HEK293 (cell line): ENCODE measurements around the gene DIRAS1.

Source experiments
- CTCF ChIA-PET: fragments of 350-600 bp; formaldehyde crosslinking; extraction: SDS; loops from one replicate; lab custom pipeline; 2021; ENCODE audit warnings: antibody characterized with exemption; lab: Yijun Ruan, JAX
- POLR2A ChIA-PET: fragments of 300-600 bp; formaldehyde crosslinking; extraction: SDS; loops from one replicate; lab custom pipeline; 2020; ENCODE audit warnings: antibody characterized with exemption, inconsistent platforms; lab: Yijun Ruan, JAX
- H3K27ac ChIP-seq: fragments of 200-500 bp; sonication (Bioruptor generic); 2 replicates; pipeline ENCODE4 v1.5.1; 2014; ENCODE audit warnings: low read depth, low read length, control low read depth, inconsistent platforms; ENCODE audit errors: extremely low read depth
- H3K36me3 ChIP-seq, 2 experiments: fragments of 200-500 bp in 1 of 2; sonication (Bioruptor generic) in 1 of 2; 1 replicate in 1 of 2; 2 replicates in 1 of 2; pipeline ENCODE4 v1.5.1; 2014 to 2017; ENCODE audit warnings: inconsistent platforms in 2 of 2, low read length in 2 of 2; ENCODE audit not compliant: control insufficient read depth in 2 of 2, insufficient read depth in 1 of 2
- H3K4me1 ChIP-seq: fragments of 200-500 bp; sonication (Bioruptor generic); 2 replicates; pipeline ENCODE4 v1.5.1; 2014; ENCODE audit warnings: mild to moderate bottlenecking, low read length, inconsistent platforms; ENCODE audit not compliant: control insufficient read depth, insufficient read depth
- H3K4me3 ChIP-seq: 2 replicates; pipeline ENCODE4 v1.5.1; 2011; ENCODE audit warnings: low read depth, mild to moderate bottlenecking, control low read depth, low read length, moderate library complexity
- H3K9me3 ChIP-seq: fragments of 200-500 bp; sonication (Bioruptor generic); 2 replicates; pipeline ENCODE4 v1.5.1; 2014; ENCODE audit warnings: low read depth, low read length, inconsistent platforms; ENCODE audit not compliant: control insufficient read depth, insufficient read depth
- GLI4 ChIP-seq: fragments of 450-650 bp; formaldehyde crosslinking; IDR thresholded peaks from 2 replicates; pipeline ENCODE4 v1.5.1; 2016; ENCODE audit warnings: missing biosample characterization, missing genetic modification characterization
- GLIS1 ChIP-seq: fragments of 450-650 bp; formaldehyde crosslinking; IDR thresholded peaks from 2 replicates; pipeline ENCODE4 v1.5.1; 2016; ENCODE audit warnings: missing biosample characterization, missing genetic modification characterization
- HOXA7 ChIP-seq: sonication (generic); formaldehyde crosslinking; IDR thresholded peaks from 2 replicates; pipeline ENCODE4 v1.8.1; 2022; ENCODE audit warnings: missing genetic modification reagents, borderline replicate concordance
- KLF16 ChIP-seq: fragments of 450-650 bp; formaldehyde crosslinking; IDR thresholded peaks from 2 replicates; pipeline ENCODE4 v1.5.1; 2017; ENCODE audit warnings: missing biosample characterization, missing genetic modification characterization
- PRDM10 ChIP-seq: fragments of 450-650 bp; formaldehyde crosslinking; IDR thresholded peaks from 2 replicates; pipeline ENCODE4 v1.5.1; 2016; ENCODE audit warnings: missing biosample characterization, missing genetic modification characterization
- REPIN1 ChIP-seq: fragments of 450-650 bp; formaldehyde crosslinking; IDR thresholded peaks from 2 replicates; pipeline ENCODE4 v1.5.1; 2017; ENCODE audit warnings: missing biosample characterization, missing genetic modification characterization, low read depth
- SP2 ChIP-seq: fragments of 450-650 bp; formaldehyde crosslinking; IDR thresholded peaks from 2 replicates; pipeline ENCODE4 v1.5.1; 2016; ENCODE audit warnings: missing biosample characterization, missing genetic modification characterization
- TSHZ1 ChIP-seq: fragments of 450-650 bp; formaldehyde crosslinking; IDR thresholded peaks from 2 replicates; pipeline ENCODE4 v1.5.1; 2016; ENCODE audit warnings: missing biosample characterization, missing genetic modification characterization, borderline replicate concordance
- WT1 ChIP-seq: fragments of 450-650 bp; formaldehyde crosslinking; IDR thresholded peaks from 2 replicates; pipeline ENCODE4 v1.5.1; 2016; ENCODE audit warnings: missing biosample characterization, missing genetic modification characterization
- ZBTB21 ChIP-seq: fragments of 450-650 bp; formaldehyde crosslinking; IDR thresholded peaks from 2 replicates; pipeline ENCODE4 v1.5.1; 2017; ENCODE audit warnings: missing biosample characterization, missing genetic modification characterization
- ZNF211 ChIP-seq: fragments of 450-650 bp; formaldehyde crosslinking; IDR thresholded peaks from 2 replicates; pipeline ENCODE4 v1.5.1; 2016; ENCODE audit warnings: low read depth, missing biosample characterization, missing genetic modification characterization
- ZNF239 ChIP-seq: fragments of 450-650 bp; formaldehyde crosslinking; IDR thresholded peaks from 2 replicates; pipeline ENCODE4 v1.5.1; 2016; ENCODE audit warnings: missing biosample characterization, missing genetic modification characterization
- ZNF37A ChIP-seq: fragments of 450-650 bp; IDR thresholded peaks from 2 replicates; pipeline ENCODE4 v1.5.1; 2018; ENCODE audit warnings: missing biosample characterization, missing genetic modification characterization
- ZNF391 ChIP-seq: fragments of 450-650 bp; formaldehyde crosslinking; IDR thresholded peaks from 2 replicates; pipeline ENCODE4 v1.5.1; 2016; ENCODE audit warnings: low read depth, missing biosample characterization, missing genetic modification characterization, borderline replicate concordance
- ZNF404 ChIP-seq: fragments of 450-650 bp; formaldehyde crosslinking; IDR thresholded peaks from 2 replicates; pipeline ENCODE4 v1.5.1; 2017; ENCODE audit warnings: missing biosample characterization, missing genetic modification characterization
- ZNF433 ChIP-seq: fragments of 450-650 bp; formaldehyde crosslinking; IDR thresholded peaks from 2 replicates; pipeline ENCODE4 v1.5.1; 2016; ENCODE audit warnings: missing biosample characterization, missing genetic modification characterization, low read depth
- ZNF513 ChIP-seq: fragments of 450-650 bp; IDR thresholded peaks from 2 replicates; pipeline ENCODE4 v1.5.1; 2018; ENCODE audit warnings: missing biosample characterization, missing genetic modification characterization
- ZNF549 ChIP-seq: fragments of 450-650 bp; IDR thresholded peaks from 2 replicates; pipeline ENCODE4 v1.5.1; 2018; ENCODE audit warnings: missing biosample characterization, missing genetic modification characterization, mild to moderate bottlenecking, inconsistent platforms, moderate library complexity
- ZNF561 ChIP-seq: fragments of 450-650 bp; IDR thresholded peaks from 2 replicates; pipeline ENCODE4 v1.5.1; 2018; ENCODE audit warnings: missing biosample characterization, missing genetic modification characterization, borderline replicate concordance
- ZNF580 ChIP-seq: fragments of 450-650 bp; formaldehyde crosslinking; IDR thresholded peaks from 2 replicates; pipeline ENCODE4 v1.5.1; 2016; ENCODE audit warnings: missing biosample characterization, missing genetic modification characterization
- ZNF596 ChIP-seq: fragments of 450-650 bp; IDR thresholded peaks from 2 replicates; pipeline ENCODE4 v1.5.0; 2018; ENCODE audit warnings: missing biosample characterization, mild to moderate bottlenecking, missing genetic modification characterization, moderate library complexity
- ZNF660 ChIP-seq: fragments of 450-650 bp; IDR thresholded peaks from 2 replicates; pipeline ENCODE4 v1.5.1; 2018; ENCODE audit warnings: missing biosample characterization, mild to moderate bottlenecking, missing genetic modification characterization
- ZNF792 ChIP-seq: fragments of 450-650 bp; formaldehyde crosslinking; IDR thresholded peaks from 2 replicates; pipeline ENCODE4 v1.5.1; 2016; ENCODE audit warnings: missing biosample characterization, missing genetic modification characterization
- TF ChIP-seq, protein P1 (sequence below): fragments of 450-650 bp; formaldehyde crosslinking; IDR thresholded peaks from 2 replicates; pipeline ENCODE4 v1.5.0; 2017; ENCODE audit warnings: missing biosample characterization, missing genetic modification characterization, borderline replicate concordance
- TF ChIP-seq, protein P2 (sequence below): fragments of 450-650 bp; formaldehyde crosslinking; IDR thresholded peaks from 2 replicates; pipeline ENCODE4 v1.5.1; 2016; ENCODE audit warnings: missing biosample characterization, missing genetic modification characterization

The DIRAS1 gene

DNA sequence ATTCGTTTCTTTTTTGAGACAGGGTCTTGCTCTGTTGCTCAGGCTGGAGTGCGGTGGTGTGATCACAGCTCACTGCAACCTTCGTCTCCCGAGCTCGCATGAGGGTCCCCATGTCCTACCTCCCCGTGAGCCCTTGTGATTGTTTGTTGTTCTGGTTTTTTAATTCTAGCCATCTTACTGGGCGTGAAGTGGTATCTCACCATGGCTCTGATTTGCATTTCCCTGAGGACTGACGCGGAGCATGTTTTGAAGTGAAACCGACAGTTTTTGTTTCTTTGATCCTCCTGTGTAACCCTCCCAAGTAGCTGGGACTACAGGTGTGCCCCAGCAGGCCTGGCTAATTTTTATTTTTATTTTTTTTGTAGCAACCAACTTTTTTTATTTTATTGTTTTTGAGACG lies 40.4 kb downstream of the DIRAS1 start (continued):
- TF ChIP-seq ZNF391 (tag by site-specific recombination): no peak
- TF ChIP-seq HOXA7: no peak
- no peak for TF ChIP-seq ZNF513
- no peak for TF ChIP-seq ZNF660
- no peak for TF ChIP-seq WT1
- no peak for TF ChIP-seq PRDM10 (tag by site-specific recombination)
- TF ChIP-seq SP2 (tag by site-specific recombination): no peak
- TF ChIP-seq, protein P1, sequence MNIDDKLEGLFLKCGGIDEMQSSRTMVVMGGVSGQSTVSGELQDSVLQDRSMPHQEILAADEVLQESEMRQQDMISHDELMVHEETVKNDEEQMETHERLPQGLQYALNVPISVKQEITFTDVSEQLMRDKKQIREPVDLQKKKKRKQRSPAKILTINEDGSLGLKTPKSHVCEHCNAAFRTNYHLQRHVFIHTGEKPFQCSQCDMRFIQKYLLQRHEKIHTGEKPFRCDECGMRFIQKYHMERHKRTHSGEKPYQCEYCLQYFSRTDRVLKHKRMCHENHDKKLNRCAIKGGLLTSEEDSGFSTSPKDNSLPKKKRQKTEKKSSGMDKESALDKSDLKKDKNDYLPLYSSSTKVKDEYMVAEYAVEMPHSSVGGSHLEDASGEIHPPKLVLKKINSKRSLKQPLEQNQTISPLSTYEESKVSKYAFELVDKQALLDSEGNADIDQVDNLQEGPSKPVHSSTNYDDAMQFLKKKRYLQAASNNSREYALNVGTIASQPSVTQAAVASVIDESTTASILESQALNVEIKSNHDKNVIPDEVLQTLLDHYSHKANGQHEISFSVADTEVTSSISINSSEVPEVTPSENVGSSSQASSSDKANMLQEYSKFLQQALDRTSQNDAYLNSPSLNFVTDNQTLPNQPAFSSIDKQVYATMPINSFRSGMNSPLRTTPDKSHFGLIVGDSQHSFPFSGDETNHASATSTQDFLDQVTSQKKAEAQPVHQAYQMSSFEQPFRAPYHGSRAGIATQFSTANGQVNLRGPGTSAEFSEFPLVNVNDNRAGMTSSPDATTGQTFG (tag by site-specific recombination): no peak

- H3K4me3 ChIP-seq: no peak overlapping the region
- POLR2A ChIA-PET: no interaction called here
- CTCF ChIA-PET: no interaction called here
- no peak overlapping the region for H3K27ac ChIP-seq
- H3K9me3 ChIP-seq: no peaks in the 10 kb centered on the region
- no peaks in the 10 kb centered on the region for H3K4me1 ChIP-seq
- H3K36me3 ChIP-seq: no peaks in the 10 kb centered on the region
- TF ChIP-seq ZNF239 (tag by site-specific recombination) (no peak), ZNF433 (no peak), ZNF37A (tag by site-specific recombination) (no peak), GLI4 (tag by site-specific recombination) (no peak), ZNF580 (tag by site-specific recombination) (no peak), ZNF211 (tag by site-specific recombination) (no peak), ZNF596 (no peak), ZNF792 (no peak), REPIN1 (no peak), GLIS1 (no peak), ZNF660 (no peak), ZNF404 (no peak), ZNF549 (tag by site-specific recombination) (no peak), KLF16 (tag by site-specific recombination) (no peak), ZBTB21 (tag by site-specific recombination) (no peak), TSHZ1 (no peak), ZNF561 (tag by site-specific recombination) (no peak)
- TF ChIP-seq, protein P2, sequence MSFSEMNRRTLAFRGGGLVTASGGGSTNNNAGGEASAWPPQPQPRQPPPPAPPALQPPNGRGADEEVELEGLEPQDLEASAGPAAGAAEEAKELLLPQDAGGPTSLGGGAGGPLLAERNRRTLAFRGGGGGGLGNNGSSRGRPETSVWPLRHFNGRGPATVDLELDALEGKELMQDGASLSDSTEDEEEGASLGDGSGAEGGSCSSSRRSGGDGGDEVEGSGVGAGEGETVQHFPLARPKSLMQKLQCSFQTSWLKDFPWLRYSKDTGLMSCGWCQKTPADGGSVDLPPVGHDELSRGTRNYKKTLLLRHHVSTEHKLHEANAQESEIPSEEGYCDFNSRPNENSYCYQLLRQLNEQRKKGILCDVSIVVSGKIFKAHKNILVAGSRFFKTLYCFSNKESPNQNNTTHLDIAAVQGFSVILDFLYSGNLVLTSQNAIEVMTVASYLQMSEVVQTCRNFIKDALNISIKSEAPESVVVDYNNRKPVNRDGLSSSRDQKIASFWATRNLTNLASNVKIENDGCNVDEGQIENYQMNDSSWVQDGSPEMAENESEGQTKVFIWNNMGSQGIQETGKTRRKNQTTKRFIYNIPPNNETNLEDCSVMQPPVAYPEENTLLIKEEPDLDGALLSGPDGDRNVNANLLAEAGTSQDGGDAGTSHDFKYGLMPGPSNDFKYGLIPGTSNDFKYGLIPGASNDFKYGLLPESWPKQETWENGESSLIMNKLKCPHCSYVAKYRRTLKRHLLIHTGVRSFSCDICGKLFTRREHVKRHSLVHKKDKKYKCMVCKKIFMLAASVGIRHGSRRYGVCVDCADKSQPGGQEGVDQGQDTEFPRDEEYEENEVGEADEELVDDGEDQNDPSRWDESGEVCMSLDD (tag by site-specific recombination): no peak
Observed at GRCh38 chr19:2679439-2679838, 41.7 kb downstream of the DIRAS1 start.
